NB4 (cell line): Measurements from ENCODE around the gene PLEKHG2.

ENCODE experiments used
- DNase-seq: peaks from one replicate; pipeline ENCODE4 v3.0.0; 2010; ENCODE audit warnings: low read depth
- H3K4me3 ChIP-seq: one replicate; pipeline ENCODE4 v1.5.1; 2011; ENCODE audit warnings: mild to moderate bottlenecking, low read depth, low read length, moderate library complexity
- MYC ChIP-seq: IDR thresholded peaks from 2 replicates; pipeline ENCODE4 v1.6.1; 2011; ENCODE audit warnings: low read depth, low read length
- POLR2A ChIP-seq: IDR thresholded peaks from 2 replicates; pipeline ENCODE4 v1.6.1; 2011; ENCODE audit warnings: mild to moderate bottlenecking; ENCODE audit not compliant: insufficient read length; ENCODE audit errors: extremely low read depth
- TF ChIP-seq, protein P1 (sequence below): IDR thresholded peaks from one replicate; pipeline ENCODE4 v1.5.1; 2012; ENCODE audit warnings: low read depth, low read length
- TF ChIP-seq, protein P2 (sequence below): IDR thresholded peaks from 2 replicates; pipeline ENCODE4 v1.6.1; 2011; ENCODE audit warnings: low read depth, low read length

The PLEKHG2 gene, protein sequence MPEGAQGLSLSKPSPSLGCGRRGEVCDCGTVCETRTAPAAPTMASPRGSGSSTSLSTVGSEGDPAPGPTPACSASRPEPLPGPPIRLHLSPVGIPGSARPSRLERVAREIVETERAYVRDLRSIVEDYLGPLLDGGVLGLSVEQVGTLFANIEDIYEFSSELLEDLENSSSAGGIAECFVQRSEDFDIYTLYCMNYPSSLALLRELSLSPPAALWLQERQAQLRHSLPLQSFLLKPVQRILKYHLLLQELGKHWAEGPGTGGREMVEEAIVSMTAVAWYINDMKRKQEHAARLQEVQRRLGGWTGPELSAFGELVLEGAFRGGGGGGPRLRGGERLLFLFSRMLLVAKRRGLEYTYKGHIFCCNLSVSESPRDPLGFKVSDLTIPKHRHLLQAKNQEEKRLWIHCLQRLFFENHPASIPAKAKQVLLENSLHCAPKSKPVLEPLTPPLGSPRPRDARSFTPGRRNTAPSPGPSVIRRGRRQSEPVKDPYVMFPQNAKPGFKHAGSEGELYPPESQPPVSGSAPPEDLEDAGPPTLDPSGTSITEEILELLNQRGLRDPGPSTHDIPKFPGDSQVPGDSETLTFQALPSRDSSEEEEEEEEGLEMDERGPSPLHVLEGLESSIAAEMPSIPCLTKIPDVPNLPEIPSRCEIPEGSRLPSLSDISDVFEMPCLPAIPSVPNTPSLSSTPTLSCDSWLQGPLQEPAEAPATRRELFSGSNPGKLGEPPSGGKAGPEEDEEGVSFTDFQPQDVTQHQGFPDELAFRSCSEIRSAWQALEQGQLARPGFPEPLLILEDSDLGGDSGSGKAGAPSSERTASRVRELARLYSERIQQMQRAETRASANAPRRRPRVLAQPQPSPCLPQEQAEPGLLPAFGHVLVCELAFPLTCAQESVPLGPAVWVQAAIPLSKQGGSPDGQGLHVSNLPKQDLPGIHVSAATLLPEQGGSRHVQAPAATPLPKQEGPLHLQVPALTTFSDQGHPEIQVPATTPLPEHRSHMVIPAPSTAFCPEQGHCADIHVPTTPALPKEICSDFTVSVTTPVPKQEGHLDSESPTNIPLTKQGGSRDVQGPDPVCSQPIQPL (N-terminal part only)

GRCh38 chr19:39412100-39412866, at the start of gene PLEKHG2:
Gene PLEKHG2 (plus strand): TSS chr19:39412669. CDS start chr19:39414087, 1,418 bp downstream.
- TF ChIP-seq POLR2A = peak; percentile 35
- TF ChIP-seq, protein P1, sequence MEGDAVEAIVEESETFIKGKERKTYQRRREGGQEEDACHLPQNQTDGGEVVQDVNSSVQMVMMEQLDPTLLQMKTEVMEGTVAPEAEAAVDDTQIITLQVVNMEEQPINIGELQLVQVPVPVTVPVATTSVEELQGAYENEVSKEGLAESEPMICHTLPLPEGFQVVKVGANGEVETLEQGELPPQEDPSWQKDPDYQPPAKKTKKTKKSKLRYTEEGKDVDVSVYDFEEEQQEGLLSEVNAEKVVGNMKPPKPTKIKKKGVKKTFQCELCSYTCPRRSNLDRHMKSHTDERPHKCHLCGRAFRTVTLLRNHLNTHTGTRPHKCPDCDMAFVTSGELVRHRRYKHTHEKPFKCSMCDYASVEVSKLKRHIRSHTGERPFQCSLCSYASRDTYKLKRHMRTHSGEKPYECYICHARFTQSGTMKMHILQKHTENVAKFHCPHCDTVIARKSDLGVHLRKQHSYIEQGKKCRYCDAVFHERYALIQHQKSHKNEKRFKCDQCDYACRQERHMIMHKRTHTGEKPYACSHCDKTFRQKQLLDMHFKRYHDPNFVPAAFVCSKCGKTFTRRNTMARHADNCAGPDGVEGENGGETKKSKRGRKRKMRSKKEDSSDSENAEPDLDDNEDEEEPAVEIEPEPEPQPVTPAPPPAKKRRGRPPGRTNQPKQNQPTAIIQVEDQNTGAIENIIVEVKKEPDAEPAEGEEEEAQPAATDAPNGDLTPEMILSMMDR = peak; percentile 49
- TF ChIP-seq, protein P2, sequence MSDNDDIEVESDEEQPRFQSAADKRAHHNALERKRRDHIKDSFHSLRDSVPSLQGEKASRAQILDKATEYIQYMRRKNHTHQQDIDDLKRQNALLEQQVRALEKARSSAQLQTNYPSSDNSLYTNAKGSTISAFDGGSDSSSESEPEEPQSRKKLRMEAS = peak; percentile 89
- TF ChIP-seq MYC = 0 out of 2 replicates have a peak, but pooled peaks have one; percentile 45
- DNase-seq = peak; percentile 97
- peak within 1 kb of the TSS; percentile 65 for H3K4me3 ChIP-seq

- H3K4me3 ChIP-seq = no peak overlapping the region
These were observed 49.5 kb upstream of the PLEKHG2 start for GRCh38 chr19:39362682-39363657.

DNA sequence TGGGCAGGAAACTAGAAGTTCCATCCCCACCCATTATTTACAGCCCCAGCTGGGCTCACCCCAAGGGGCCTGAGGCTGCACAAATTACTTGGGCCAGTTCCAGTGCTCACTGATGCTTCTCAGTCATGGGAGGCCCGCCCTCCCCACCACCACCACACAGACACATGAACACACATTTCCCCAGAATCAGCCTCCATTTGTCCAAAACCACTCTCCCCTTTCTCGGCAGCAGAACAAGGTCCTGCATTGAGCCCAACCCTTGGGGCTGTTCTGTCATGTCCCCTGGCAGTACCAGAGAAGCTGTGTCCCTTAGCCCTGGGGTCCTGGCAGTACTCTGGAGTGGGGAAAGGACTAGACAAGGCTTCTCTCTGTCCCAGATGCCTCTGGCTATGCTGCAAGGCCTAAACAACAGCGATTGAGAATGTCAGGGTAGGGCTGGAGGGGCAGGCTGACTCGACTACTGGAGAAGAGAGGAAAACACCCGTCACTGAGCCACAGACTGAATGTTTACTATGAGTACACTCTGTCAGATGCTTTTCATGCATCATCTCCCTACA, 48.5 kb upstream of the PLEKHG2 start:
- DNase-seq = no peak
- TF ChIP-seq MYC (no peak), POLR2A (no peak)
- TF ChIP-seq, protein P2 = no peak
- TF ChIP-seq, protein P1 = no peak
- H3K4me3 ChIP-seq = no peak overlapping the region

More at GRCh38 chr19:39362682-39363657, 49.5 kb upstream of the PLEKHG2 start:
- no peak for DNase-seq
- TF ChIP-seq, protein P2 = no peak
- TF ChIP-seq, protein P1 = no peak
- TF ChIP-seq MYC (no peak), POLR2A (no peak)

GRCh38 chr19:39365531-39365930, 46.9 kb upstream of the PLEKHG2 start:
- no peak for TF ChIP-seq POLR2A
- DNase-seq = no peak
- H3K4me3 ChIP-seq = no peak overlapping the region

GRCh38 chr19:39369200-39369599, 43.3 kb upstream of the PLEKHG2 start:
- H3K4me3 ChIP-seq = no peak overlapping the region
- TF ChIP-seq, protein P1 = no peak
- no peak for DNase-seq
